Measurements from ENCODE around the gene CCT6B. TPM values are rescaled to one million over a fixed set of nuclear protein-coding genes. Genes with fewer than 3 reads are reported as not detected.

CCT6B gene
- total RNA-seq, 1 experiment from 2014 or later: 1.7 TPM

- no CpG with 5 or more reads among the region's 15 CpGs for WGBS (ENCODE audit: extremely low coverage, insufficient read length, low lambda C conversion rate)
- Histone ChIP-seq H2BK15ac (ENCODE audit: low read depth, low read length) (no peak overlapping the region), H3K23ac (ENCODE audit: insufficient read length, low read depth, low read length) (no peak overlapping the region), H2BK120ac (ENCODE audit: low read depth, low read length, poor library complexity, severe bottlenecking) (no peak overlapping the region), H2BK12ac (ENCODE audit: insufficient read length, low read depth, low read length) (no peak overlapping the region), H3K14ac (ENCODE audit: insufficient read depth, low read length) (no peak overlapping the region), H4K8ac (replicated peaks; ENCODE audit: insufficient read length, low read depth, low read length) (no peak overlapping the region), H2BK5ac (ENCODE audit: insufficient read length, low read length) (no peak overlapping the region), H3K4me2 (ENCODE audit: insufficient read depth, insufficient read length, low read length) (peak overlapping the region; percentile 18), H3K79me1 (ENCODE audit: insufficient read depth, low read depth, low read length, poor library complexity, severe bottlenecking) (peaks cover 18% of the 10 kb centered on the region), H3K18ac (ENCODE audit: insufficient read length, low read depth, low read length) (peak overlapping the region; percentile 32), H3K9ac (ENCODE audit: extremely low read depth, insufficient read length, low read length) (peak overlapping the region; percentile 16), H3T11ph (ENCODE audit: low read length) (no peak overlapping the region), H4K5ac (ENCODE audit: insufficient read length, low read depth, low read length) (no peak overlapping the region), H4K91ac (ENCODE audit: insufficient read length, low read depth, low read length) (no peak overlapping the region), H3K9me3 (ENCODE audit: control insufficient read depth, low read depth, low read length) (no peaks in the 10 kb centered on the region), H3K27ac (ENCODE audit: insufficient read length, low read depth, low read length) (no peak overlapping the region), H2AK5ac (ENCODE audit: insufficient read length, low read length) (no peak overlapping the region), H3K27me3 (ENCODE audit: insufficient read depth, low read length) (no peaks in the 10 kb centered on the region), H3K4ac (ENCODE audit: low read depth, low read length) (no peak overlapping the region), H3K23me2 (ENCODE audit: insufficient read length, low read depth, low read length, poor library complexity, severe bottlenecking) (no peaks in the 10 kb centered on the region), H3K4me1 (ENCODE audit: insufficient read depth, low read length) (no peaks in the 10 kb centered on the region), H2BK20ac (ENCODE audit: low read depth, low read length, poor library complexity, severe bottlenecking) (no peak overlapping the region), H3K79me2 (ENCODE audit: insufficient read depth, low read length) (peaks cover 10% of the 10 kb centered on the region), H4K20me1 (ENCODE audit: control insufficient read depth, insufficient read depth, insufficient read length) (no peaks in the 10 kb centered on the region), H2AFZ (ENCODE audit: low read length) (no peak overlapping the region), H3K56ac (ENCODE audit: insufficient read length, low read depth, low read length) (no peak overlapping the region)
- H3K27ac Mint-ChIP-seq: peak overlapping the region; percentile 95 to 99 (median 98)
- TF ChIP-seq CTCF (conservative IDR thresholded peaks at IDR 0.05): no peak
- no peak for DNase-seq
- no peaks in the 10 kb centered on the region; a peak in 1 of 5 replicates for H3K9me3 Mint-ChIP-seq
- H3K4me1 Mint-ChIP-seq: peaks cover 26 to 35% of the 10 kb centered on the region in 2 experiments
- no peaks in the 10 kb centered on the region; the same call in none of the 2 replicates for H3K27me3 Mint-ChIP-seq (ENCODE audit: low read depth)
- H3K4me3 Mint-ChIP-seq: peak overlapping the region; percentile 90 to 93
- H3K36me3 Mint-ChIP-seq (ENCODE audit: insufficient read depth in 1 of 3, low read depth in 3 of 3): peaks cover 8 to 27% (median 21%) of the 10 kb centered on the region in 3 experiments; a peak in 5 of 7 replicates
Observed at GRCh38 chr17:34979650-34980352, 18.5 kb upstream of the CCT6B start.

Measured in H9 (cell line).